ENCODE measurements around the gene BCL11B.

Gene BCL11B

GRCh38 chr14:99226687-99227086, 45.3 kb downstream of the BCL11B start:
- DNase-seq (ENCODE audit: low spot score) (no peak), FAIRE-seq (no peak)

GRCh38 chr14:99225436-99226203, 46.4 kb downstream of the BCL11B start:
- DNase-seq (ENCODE audit: low spot score) (no peak), FAIRE-seq (no peak)

- FAIRE-seq (no peak), DNase-seq (ENCODE audit: low spot score) (no peak)
These were observed 47.0 kb downstream of the BCL11B start for GRCh38 chr14:99224948-99225347.

- no peak for FAIRE-seq
- DNase-seq (ENCODE audit: low spot score): no peak
These were observed 47.7 kb downstream of the BCL11B start for GRCh38 chr14:99224116-99224910.

GRCh38 chr14:99221445-99221844, 50.6 kb downstream of the BCL11B start:
- DNase-seq (ENCODE audit: low spot score) (no peak), FAIRE-seq (no peak)

GRCh38 chr14:99217066-99217955, 54.7 kb downstream of the BCL11B start:
- DNase-seq (ENCODE audit: low spot score) (no peak), FAIRE-seq (peak; percentile 30)

GRCh38 chr14:99216191-99216590, 55.8 kb downstream of the BCL11B start:
- no peak for DNase-seq (ENCODE audit: low spot score)
- no peak for FAIRE-seq

GRCh38 chr14:99215277-99215676, 56.7 kb downstream of the BCL11B start:
- no peak for FAIRE-seq
- DNase-seq (ENCODE audit: low spot score): no peak

- DNase-seq (ENCODE audit: low spot score) (no peak), FAIRE-seq (no peak)
These were observed 57.3 kb downstream of the BCL11B start for GRCh38 chr14:99214701-99215100.

GRCh38 chr14:99213527-99213971, 58.4 kb downstream of the BCL11B start:
- FAIRE-seq (no peak), DNase-seq (ENCODE audit: low spot score) (no peak)

GRCh38 chr14:99213101-99213500, 58.9 kb downstream of the BCL11B start:
- peak; percentile 41 for DNase-seq (ENCODE audit: low spot score)

GRCh38 chr14:99212646-99213045, 59.4 kb downstream of the BCL11B start:
- FAIRE-seq (no peak), DNase-seq (ENCODE audit: low spot score) (no peak)

More at GRCh38 chr14:99213101-99213500, 58.9 kb downstream of the BCL11B start:
- no peak for FAIRE-seq

- DNase-seq (ENCODE audit: low spot score) (no peak), FAIRE-seq (no peak)
These were observed 59.8 kb downstream of the BCL11B start for GRCh38 chr14:99212199-99212598.

GRCh38 chr14:99211410-99211809, 60.6 kb downstream of the BCL11B start:
- DNase-seq (ENCODE audit: low spot score) (no peak), FAIRE-seq (no peak)

GRCh38 chr14:99210333-99210732, 61.7 kb downstream of the BCL11B start:
- DNase-seq (ENCODE audit: low spot score): no peak

GRCh38 chr14:99209409-99209808, 62.6 kb downstream of the BCL11B start:
- FAIRE-seq: no peak
- no peak for DNase-seq (ENCODE audit: low spot score)

More at GRCh38 chr14:99210333-99210732, 61.7 kb downstream of the BCL11B start:
- FAIRE-seq: no peak

- no peak for FAIRE-seq
- DNase-seq (ENCODE audit: low spot score): no peak
These were observed 63.7 kb downstream of the BCL11B start for GRCh38 chr14:99208318-99208717.

GRCh38 chr14:99207456-99207855, 64.5 kb downstream of the BCL11B start:
- DNase-seq (ENCODE audit: low spot score): no peak
- no peak for FAIRE-seq

- FAIRE-seq (no peak), DNase-seq (ENCODE audit: low spot score) (no peak)
These were observed 65.9 kb downstream of the BCL11B start for GRCh38 chr14:99206090-99206489.

GRCh38 chr14:99205086-99205688, 66.8 kb downstream of the BCL11B start:
- FAIRE-seq (no peak), DNase-seq (ENCODE audit: low spot score) (no peak)

- no peak for FAIRE-seq
These were observed 68.2 kb downstream of the BCL11B start for GRCh38 chr14:99203801-99204200.

More at GRCh38 chr14:99203801-99204200, 68.2 kb downstream of the BCL11B start:
- no peak for DNase-seq (ENCODE audit: low spot score)

Data from urothelium cell line (cell line).